SK-N-SH (cell line): ENCODE data around the gene ZNF512B. TPM values are rescaled to one million over a fixed set of nuclear protein-coding genes. Genes with fewer than 3 reads are reported as not detected.
"Not testable (repeated sequence)": the region's sequence is repeated elsewhere in the genome, so short reads cannot be mapped to it uniquely, and the experiment has no call there.

Experiments used
- CTCF ChIA-PET: fragments of 300-600, 350-600 bp; formaldehyde crosslinking; extraction: SDS; loops from one replicate; lab custom pipeline; 2021; lab: Yijun Ruan, JAX
- POLR2A ChIA-PET: fragments of 350-600 bp; sonication (Branson Sonifier 250); formaldehyde crosslinking; extraction: SDS; loops from one replicate; lab custom pipeline; 2020; ENCODE audit warnings: antibody characterized with exemption, inconsistent platforms; lab: Yijun Ruan, JAX
- DNase-seq: peaks from one replicate; pipeline ENCODE4 v3.0.0; 2012
- H2AFZ ChIP-seq: fragments of 200-600 bp; sonication (generic); 2 replicates; pipeline ENCODE4 v1.8.1; 2016; ENCODE audit warnings: antibody characterized with exemption, mild to moderate bottlenecking, low read depth
- H3F3A ChIP-seq: fragments of 200-600 bp; sonication (generic); replicated peaks from 2 replicates; pipeline ENCODE3; 2016; ENCODE audit warnings: antibody characterized with exemption, mild to moderate bottlenecking; ENCODE audit not compliant: insufficient read depth
- H3K27ac ChIP-seq, 2 experiments: fragments of 200-500 bp in 1 of 2; fragments of 200-600 bp in 1 of 2; sonication (Bioruptor generic) in 1 of 2; sonication (generic), shearing (Covaris generic) in 1 of 2; 2 replicates each; pipeline versions ENCODE4 v1.5.1 to v1.6.1; 2014 to 2016; ENCODE audit warnings: low read depth in 2 of 2, inconsistent platforms in 1 of 2, low read length in 1 of 2, mild to moderate bottlenecking in 1 of 2, mixed read lengths in 1 of 2
- H3K27me3 ChIP-seq: fragments of 200-600 bp; sonication (generic), shearing (Covaris generic); 2 replicates; pipeline ENCODE4 v1.6.1; 2016; ENCODE audit warnings: mixed run types; ENCODE audit not compliant: insufficient read depth
- H3K36me3 ChIP-seq, 2 experiments: fragments of 200-500 bp in 1 of 2; fragments of 200-600 bp in 1 of 2; sonication (Bioruptor generic) in 1 of 2; sonication (generic) in 1 of 2; replicated peaks in 1 of 2; 2 replicates each; pipeline versions ENCODE3 to v1.5.1; 2014 to 2016; ENCODE audit warnings: low read length in 1 of 2, mild to moderate bottlenecking in 1 of 2; ENCODE audit not compliant: insufficient read depth in 2 of 2, control insufficient read depth in 1 of 2
- H3K4me1 ChIP-seq, 2 experiments: fragments of 200-500 bp in 1 of 2; fragments of 200-600 bp in 1 of 2; sonication (Bioruptor generic) in 1 of 2; sonication (generic), shearing (Covaris generic) in 1 of 2; 2 replicates each; pipeline versions ENCODE4 v1.5.1 to v1.6.1; 2014 to 2016; ENCODE audit warnings: low read depth in 1 of 2, low read length in 1 of 2, mixed run types in 1 of 2; ENCODE audit not compliant: insufficient read depth in 2 of 2, control insufficient read depth in 1 of 2
- H3K4me2 ChIP-seq: fragments of 200-600 bp; sonication (generic), shearing (Covaris generic); 2 replicates; pipeline ENCODE4 v1.6.1; 2017; ENCODE audit warnings: mixed run types
- H3K4me3 ChIP-seq, 2 experiments: fragments of 200-500 bp in 1 of 2; fragments of 200-600 bp in 1 of 2; sonication (Bioruptor generic) in 1 of 2; sonication (generic), shearing (Covaris generic) in 1 of 2; 2 replicates each; pipeline versions ENCODE4 v1.5.1 to v1.8.1; 2014 to 2016; ENCODE audit warnings: low read depth in 2 of 2, inconsistent platforms in 1 of 2, low read length in 1 of 2, mild to moderate bottlenecking in 1 of 2, mixed read lengths in 1 of 2, moderate library complexity in 1 of 2
- H3K79me2 ChIP-seq: fragments of 200-600 bp; sonication (generic); 2 replicates; pipeline ENCODE4 v1.8.1; 2017; ENCODE audit warnings: mild to moderate bottlenecking; ENCODE audit not compliant: insufficient read depth
- H3K9ac ChIP-seq: fragments of 200-600 bp; sonication (generic); 2 replicates; pipeline ENCODE4 v1.6.1; 2017; ENCODE audit warnings: mixed run types
- H3K9me2 ChIP-seq: fragments of 200-600 bp; sonication (generic); 2 replicates; pipeline ENCODE4 v1.6.1; 2017; ENCODE audit warnings: mixed run types
- H3K9me3 ChIP-seq: fragments of 200-600 bp; sonication (generic); 2 replicates; pipeline ENCODE4 v1.6.1; 2017; ENCODE audit warnings: mixed run types, mild to moderate bottlenecking, moderate library complexity
- H4K20me1 ChIP-seq: fragments of 200-600 bp; sonication (generic); 2 replicates; pipeline ENCODE4 v1.6.1; 2017; ENCODE audit warnings: mild to moderate bottlenecking, mixed run types; ENCODE audit not compliant: insufficient read depth
- MEF2A ChIP-seq: IDR thresholded peaks from 2 replicates; pipeline ENCODE4 v1.4.0; 2012; ENCODE audit warnings: low read depth, borderline replicate concordance
- RAD21 ChIP-seq: IDR thresholded peaks from 2 replicates; pipeline ENCODE4 v1.6.1; 2012; ENCODE audit warnings: mild to moderate bottlenecking, low read length
- RCOR1 ChIP-seq: fragments of 150-350 bp; IDR thresholded peaks from 2 replicates; pipeline ENCODE4 v1.6.1; 2017; ENCODE audit warnings: antibody characterized with exemption, low read length
- RFX5 ChIP-seq: IDR thresholded peaks from 2 replicates; pipeline ENCODE4 v1.6.1; 2012; ENCODE audit warnings: mild to moderate bottlenecking, improper control_type of control experiment, low read length
- TCF12 ChIP-seq: IDR thresholded peaks from 2 replicates; pipeline ENCODE4 v1.4.0; 2012
- TEAD4 ChIP-seq: IDR thresholded peaks from 2 replicates; pipeline ENCODE4 v1.4.0; 2012; ENCODE audit warnings: mild to moderate bottlenecking, borderline replicate concordance; ENCODE audit not compliant: insufficient read depth
- USF1 ChIP-seq: IDR thresholded peaks from 2 replicates; pipeline ENCODE4 v1.4.0; 2012; ENCODE audit warnings: low read depth, borderline replicate concordance
- WGBS: methylation state at CpG from one replicate; pipeline ENCODE4 v1.1.6; 2017; ENCODE audit warnings: low lambda C conversion rate; 5-methylcytosine and 5-hydroxymethylcytosine counted together
- polyA plus RNA-seq, 3 experiments: library from polyadenylated mRNA; depleted of rRNA; stranded (reverse); fragments of >200 nt; gene quantifications; 2 replicates each; pipeline ENCODE4 v1.2.3, GENCODE V29; 2012

ZNF512B gene
- polyA plus RNA-seq, 1 of the 3 experiments (the other 2 are of a cell fraction) = 11.8 TPM

GRCh38 chr20:64015635-64016034 is 45.9 kb upstream of the ZNF512B start:
- no peak overlapping the region for H3K4me3 ChIP-seq
- no peaks in the 10 kb centered on the region for H3K27me3 ChIP-seq
- no peaks in the 10 kb centered on the region for H3K9me3 ChIP-seq
- H3K4me2 ChIP-seq = no peak overlapping the region
- DNase-seq = no peak
- WGBS = 100% methylated on average over 2 of the region's 2 CpGs
- H4K20me1 ChIP-seq = no peaks in the 10 kb centered on the region
- CTCF ChIA-PET = no interaction called here
- no peak overlapping the region for H3K9ac ChIP-seq
- peaks cover 4% of the 10 kb centered on the region for H3F3A ChIP-seq
- no peak overlapping the region for H2AFZ ChIP-seq
- POLR2A ChIA-PET = no interaction called here
- H3K36me3 ChIP-seq = peaks cover 36 to 42% of the 10 kb centered on the region in 2 experiments
- no peak overlapping the region for H3K27ac ChIP-seq
- TF ChIP-seq USF1 (no peak), TEAD4 (no peak), RCOR1 (no peak)
- H3K4me1 ChIP-seq = no peaks in the 10 kb centered on the region
- peaks cover 4% of the 10 kb centered on the region; the same call in 1 of the 2 replicates for H3K79me2 ChIP-seq
- H3K9me2 ChIP-seq = no peaks in the 10 kb centered on the region

- POLR2A ChIA-PET, H3K27ac ChIP-seq, H3K4me1 ChIP-seq, H3F3A ChIP-seq, CTCF ChIA-PET, DNase-seq, H3K4me2 ChIP-seq, H3K27me3 ChIP-seq, H3K4me3 ChIP-seq, H2AFZ ChIP-seq, H3K9me3 ChIP-seq, H3K9ac ChIP-seq, H3K9me2 ChIP-seq, H4K20me1 ChIP-seq: not testable (repeated sequence)
- Histone ChIP-seq H3K79me2 (peaks cover 17% of the 10 kb centered on the region), H3K36me3 (peaks cover 44 to 47% of the 10 kb centered on the region in 2 experiments)
- 90% methylated on average over 14 of the region's 20 CpGs for WGBS
Observed at GRCh38 chr20:64012385-64013154, 42.8 kb upstream of the ZNF512B start.

GRCh38 chr20:64011366-64011779 is 41.6 kb upstream of the ZNF512B start:
- Histone ChIP-seq H3K4me2 (no peak overlapping the region), H3K9me3 (no peaks in the 10 kb centered on the region), H3K9me2 (no peaks in the 10 kb centered on the region), H3K27me3 (no peaks in the 10 kb centered on the region), H3K79me2 (peaks cover 19% of the 10 kb centered on the region), H2AFZ (no peak overlapping the region), H3K4me3 (no peak overlapping the region), H3K36me3 (peaks cover 44 to 49% of the 10 kb centered on the region in 2 experiments), H3F3A (no peaks in the 10 kb centered on the region), H3K27ac (no peak overlapping the region), H4K20me1 (no peaks in the 10 kb centered on the region), H3K4me1 (no peaks in the 10 kb centered on the region), H3K9ac (no peak overlapping the region)
- 94% methylated on average over 13 of the region's 16 CpGs for WGBS
- ChIA-PET POLR2A (no interaction called here), CTCF (no interaction called here)
- no peak for DNase-seq
- TF ChIP-seq TCF12 = no peak
- no peak for TF ChIP-seq RFX5
- no peak for TF ChIP-seq MEF2A
- no peak for TF ChIP-seq RAD21
